DND-41 (cell line): Measurements from ENCODE around the gene ZCCHC14.
"Not testable (repeated sequence)": the region's sequence is repeated elsewhere in the genome, so short reads cannot be mapped to it uniquely, and the experiment has no call there.

Experiments used
- ATAC-seq: fragments of 200-7000 bp; cut with Tn5 transposase; 3 replicates; pipeline ENCODE4 v1.9.1; 2021; ENCODE audit warnings: low read depth; ENCODE audit not compliant: insufficient read depth
- DNase-seq: peaks from one replicate; pipeline ENCODE4 v3.0.0-alpha.2; 2020
- H2AFZ ChIP-seq: 2 replicates; pipeline ENCODE4 v1.6.0; 2012; ENCODE audit warnings: low read depth, low read length
- H3K27ac ChIP-seq: 2 replicates; pipeline ENCODE4 v1.5.1; 2012; ENCODE audit warnings: low read length, inconsistent platforms
- H3K27me3 ChIP-seq: fragments of 200-600 bp; sonication (generic); 2 replicates; pipeline ENCODE4 v1.6.0; 2012; ENCODE audit warnings: low read length, mild to moderate bottlenecking, inconsistent platforms; ENCODE audit not compliant: insufficient read depth, poor library complexity
- H3K36me3 ChIP-seq: 2 replicates; pipeline ENCODE4 v1.5.1; 2012; ENCODE audit warnings: low read length, inconsistent platforms; ENCODE audit not compliant: insufficient read depth
- H3K4me1 ChIP-seq: 2 replicates; pipeline ENCODE4 v1.5.1; 2012; ENCODE audit warnings: mild to moderate bottlenecking, low read length; ENCODE audit not compliant: insufficient read depth
- H3K4me2 ChIP-seq: 2 replicates; pipeline ENCODE4 v1.6.0; 2012; ENCODE audit warnings: mild to moderate bottlenecking, moderate library complexity, low read length, inconsistent platforms; ENCODE audit not compliant: insufficient read depth
- H3K4me3 ChIP-seq, 2 experiments: fragments of 200-600 bp in 1 of 2; shearing (Covaris generic) in 1 of 2; 2 replicates each; pipeline ENCODE4 v1.5.1; 2012 to 2016; ENCODE audit warnings: inconsistent platforms in 2 of 2, low read length in 2 of 2, mild to moderate bottlenecking in 2 of 2, low read depth in 1 of 2, moderate library complexity in 1 of 2
- H3K79me2 ChIP-seq: 2 replicates; pipeline ENCODE4 v1.6.0; 2012; ENCODE audit warnings: low read length, inconsistent platforms; ENCODE audit not compliant: insufficient read depth
- H3K9ac ChIP-seq: 2 replicates; pipeline ENCODE4 v1.6.0; 2012; ENCODE audit warnings: low read depth, mild to moderate bottlenecking, inconsistent platforms, low read length, moderate library complexity
- H3K9me3 ChIP-seq: 2 replicates; pipeline ENCODE4 v1.5.1; 2012; ENCODE audit warnings: low read length, moderate library complexity, mild to moderate bottlenecking, inconsistent platforms; ENCODE audit not compliant: insufficient read depth, severe bottlenecking
- H4K20me1 ChIP-seq: 2 replicates; pipeline ENCODE4 v1.6.0; 2012; ENCODE audit warnings: low read length; ENCODE audit not compliant: insufficient read depth
- CTCF ChIP-seq: IDR thresholded peaks from 2 replicates; pipeline ENCODE4 v1.5.1; 2012; ENCODE audit warnings: borderline replicate concordance, low read length, moderate library complexity, mild to moderate bottlenecking; ENCODE audit not compliant: poor library complexity, severe bottlenecking; ENCODE audit errors: extremely low read depth
- EZH2 ChIP-seq: IDR thresholded peaks from 3 replicates; pipeline ENCODE4 v1.6.1; 2012; ENCODE audit warnings: borderline replicate concordance, low read depth, mild to moderate bottlenecking, moderate library complexity, low read length, inconsistent platforms; ENCODE audit not compliant: severe bottlenecking

The ZCCHC14 gene

DNA sequence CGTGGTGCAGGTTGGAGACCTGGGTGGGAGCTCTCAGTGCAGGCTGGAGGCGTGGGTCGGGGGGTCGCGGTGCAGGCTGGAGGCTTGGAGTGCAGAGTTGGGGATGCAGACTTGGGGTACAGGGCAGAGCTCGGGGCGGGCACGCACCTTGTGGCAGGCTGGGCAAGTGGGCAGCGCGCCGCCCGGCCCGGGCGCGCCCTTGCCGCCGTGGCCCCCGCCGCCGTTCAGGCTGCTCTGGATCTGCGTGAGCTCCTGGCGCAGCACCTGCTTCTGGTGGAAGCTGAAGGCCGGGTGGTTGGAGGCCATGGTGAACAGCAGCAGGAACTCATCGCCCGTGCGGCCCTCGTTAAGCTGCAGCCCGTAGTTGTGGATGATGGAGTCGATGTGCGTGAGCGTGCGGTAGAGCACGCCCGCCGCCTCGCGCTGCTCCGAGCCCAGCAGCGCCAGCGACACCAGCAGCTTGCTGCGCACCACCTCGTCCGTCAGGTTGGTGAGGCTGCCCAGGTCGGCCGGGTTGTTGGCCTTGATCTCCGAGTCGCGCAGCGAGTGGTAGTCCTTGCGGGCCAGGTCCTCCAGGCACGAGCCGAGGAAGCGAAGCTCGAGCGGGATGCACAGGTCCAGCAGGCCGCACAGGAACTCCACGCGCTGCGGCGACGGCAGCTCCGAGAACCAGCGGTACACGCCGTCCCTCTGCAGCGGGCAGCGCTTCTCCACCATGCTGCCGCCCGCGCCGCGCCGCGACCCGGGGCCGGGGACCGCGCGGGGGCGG lies 1.1 kb downstream of the ZCCHC14 start:
- Histone ChIP-seq H4K20me1 (no peaks in the 10 kb centered on the region), H3K9ac (no peak overlapping the region), H3K4me3 (no peak overlapping the region), H2AFZ (no peak overlapping the region), H3K79me2 (no peaks in the 10 kb centered on the region), H3K9me3 (no peaks in the 10 kb centered on the region), H3K27me3 (peaks cover 3% of the 10 kb centered on the region), H3K4me1 (no peaks in the 10 kb centered on the region), H3K4me2 (no peak overlapping the region), H3K27ac (no peak overlapping the region), H3K36me3 (no peaks in the 10 kb centered on the region)
- ATAC-seq = no peak
- no peak for TF ChIP-seq EZH2
- no peak for TF ChIP-seq CTCF
- no peak for DNase-seq

DNA sequence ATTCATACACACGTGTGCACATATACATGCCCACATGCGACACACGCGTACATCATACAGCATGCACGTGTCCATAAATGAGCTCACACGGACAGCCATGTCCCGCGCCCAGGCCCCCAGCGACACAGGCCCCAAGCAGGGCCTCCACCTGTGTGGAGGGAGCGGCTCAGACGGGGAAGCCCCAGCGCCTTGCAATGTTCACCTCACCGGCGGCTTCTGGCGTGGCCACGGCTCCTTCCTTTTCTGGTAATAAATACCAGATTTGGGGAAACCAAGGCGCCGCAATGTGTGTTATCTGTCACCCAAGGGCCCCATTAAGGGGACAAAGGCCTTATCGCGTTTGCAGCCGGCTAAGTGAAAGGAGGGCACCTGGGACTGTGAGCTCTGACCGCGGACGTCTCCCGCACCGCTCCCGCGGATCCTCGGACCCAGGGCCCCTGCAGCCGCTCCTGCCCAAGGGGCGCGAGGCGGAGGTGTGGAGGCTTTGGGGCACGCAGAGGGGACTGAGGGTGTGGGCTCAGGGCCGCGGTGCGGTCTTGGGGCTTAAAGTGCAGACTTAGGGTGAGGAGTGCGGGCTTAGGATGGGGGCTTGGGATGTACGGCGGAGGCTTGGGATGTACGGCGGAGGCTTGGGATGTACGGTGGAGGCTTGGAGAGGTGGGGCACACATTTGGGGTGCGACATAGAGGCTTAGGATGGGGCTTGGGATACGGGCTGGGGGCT lies 1.9 kb downstream of the ZCCHC14 start:
- H3K4me1 ChIP-seq, H3K9me3 ChIP-seq, H3K4me3 ChIP-seq, H3K4me2 ChIP-seq, H3K79me2 ChIP-seq, H3K27ac ChIP-seq, DNase-seq, H2AFZ ChIP-seq, H3K27me3 ChIP-seq, H4K20me1 ChIP-seq, H3K36me3 ChIP-seq, H3K9ac ChIP-seq, ATAC-seq: not testable (repeated sequence)

DNA sequence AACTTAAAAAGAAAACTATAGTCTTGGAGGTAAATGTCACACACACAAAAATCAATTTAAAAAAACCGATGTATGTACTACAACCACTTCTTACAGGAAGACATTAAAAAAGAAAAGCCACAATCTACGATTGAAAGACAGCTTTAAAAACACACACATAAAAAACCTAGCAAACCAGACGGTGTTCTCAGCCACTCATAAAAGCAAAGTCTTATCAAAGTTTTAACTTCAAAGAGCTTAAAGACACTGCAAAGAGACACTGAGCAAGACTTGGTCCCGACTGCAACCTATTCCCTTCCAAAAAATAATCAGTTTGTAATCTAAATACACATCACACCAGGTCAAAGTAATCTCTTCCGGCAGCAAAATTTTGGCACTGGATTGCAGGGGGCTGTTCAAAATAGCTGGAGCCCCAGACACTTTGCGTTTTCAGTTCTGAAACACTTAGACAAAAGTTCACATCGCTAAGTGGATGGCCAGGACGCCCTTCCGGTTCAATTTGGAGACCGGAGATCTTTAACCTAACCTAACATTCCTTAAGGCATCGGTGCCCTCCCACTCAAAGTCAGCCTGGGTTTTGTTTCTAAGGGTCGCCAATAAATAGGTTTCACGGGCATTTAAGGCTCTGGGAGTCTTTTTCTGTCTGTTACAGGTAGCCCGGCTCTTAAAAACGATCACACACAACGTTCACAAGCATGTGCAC lies 2.6 kb downstream of the ZCCHC14 start:
- no peak for DNase-seq
- no peaks in the 10 kb centered on the region for H3K36me3 ChIP-seq
- peaks cover 3% of the 10 kb centered on the region for H3K27me3 ChIP-seq
- H3K27ac ChIP-seq = no peak overlapping the region
- no peaks in the 10 kb centered on the region for H3K79me2 ChIP-seq
- no peak overlapping the region for H3K4me3 ChIP-seq
- H3K9ac ChIP-seq = no peak overlapping the region
- no peak overlapping the region for H3K4me2 ChIP-seq
- TF ChIP-seq CTCF (no peak), EZH2 (no peak)
- no peak for ATAC-seq
- H3K4me1 ChIP-seq = no peaks in the 10 kb centered on the region
- no peaks in the 10 kb centered on the region for H3K9me3 ChIP-seq
- no peaks in the 10 kb centered on the region for H4K20me1 ChIP-seq
- no peak overlapping the region for H2AFZ ChIP-seq
